ENCODE measurements around the gene TDRD1.

TDRD1 gene

DNA sequence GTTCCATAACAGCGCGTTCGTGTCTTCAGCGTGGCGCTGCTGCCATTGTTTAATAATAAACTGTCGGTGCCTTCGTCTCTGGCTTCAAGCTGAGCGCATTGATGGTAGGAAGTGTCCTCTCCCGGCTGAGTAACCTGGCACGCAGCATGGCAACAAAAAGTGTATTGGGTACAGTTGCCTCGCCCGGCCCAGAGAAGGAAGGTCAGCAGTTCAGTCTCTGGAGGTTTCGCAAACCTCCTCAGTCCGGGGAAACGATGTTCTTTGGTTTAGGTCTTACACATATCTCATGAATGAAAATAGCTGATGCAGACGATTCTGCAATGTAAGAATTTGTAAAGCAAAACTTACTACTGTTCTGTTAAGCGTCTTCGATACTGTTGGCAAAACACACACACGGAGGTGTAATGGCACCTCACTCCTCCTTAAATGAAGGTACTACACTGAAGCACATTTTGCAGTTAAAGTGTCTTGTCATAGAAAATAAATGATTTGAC, 4.4 kb upstream of the TDRD1 start:
- no peak for DNase-seq

- no peak for DNase-seq
Measured at GRCh38 chr10:114175667-114176066, 3.5 kb upstream of the TDRD1 start.

GRCh38 chr10:114176511-114176910, 2.6 kb upstream of the TDRD1 start:
- no peak for DNase-seq

- no peak for DNase-seq
Measured at GRCh38 chr10:114179747-114180146, 594 bp downstream of the TDRD1 start.

DNA sequence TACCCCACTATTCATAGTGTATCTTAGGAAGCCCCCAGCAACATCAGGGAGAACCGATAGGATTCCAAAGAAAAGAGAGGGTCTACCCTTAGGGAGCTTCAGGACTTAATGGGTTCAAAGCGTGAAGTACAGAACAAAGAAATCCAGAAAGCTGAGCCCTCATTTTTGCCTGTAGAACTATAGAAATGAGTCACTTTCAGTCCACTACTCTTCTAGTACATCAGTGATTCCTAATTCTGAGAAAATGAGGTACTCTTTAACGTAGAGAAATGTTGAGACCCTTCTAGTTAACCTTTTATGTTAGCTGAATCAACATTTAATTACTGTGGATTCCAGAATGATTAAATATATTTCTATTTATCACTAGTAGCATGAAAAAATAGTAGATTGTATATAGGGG, 1.8 kb downstream of the TDRD1 start:
- DNase-seq: no peak

- no peak for DNase-seq
Measured at GRCh38 chr10:114181971-114182370, 2.8 kb downstream of the TDRD1 start.

- DNase-seq: no peak
Measured at GRCh38 chr10:114183563-114183962, 4.4 kb downstream of the TDRD1 start.

GRCh38 chr10:114184276-114184675, 5.1 kb downstream of the TDRD1 start:
- DNase-seq: no peak

GRCh38 chr10:114188001-114188400, 8.8 kb downstream of the TDRD1 start:
- no peak for DNase-seq

DNA sequence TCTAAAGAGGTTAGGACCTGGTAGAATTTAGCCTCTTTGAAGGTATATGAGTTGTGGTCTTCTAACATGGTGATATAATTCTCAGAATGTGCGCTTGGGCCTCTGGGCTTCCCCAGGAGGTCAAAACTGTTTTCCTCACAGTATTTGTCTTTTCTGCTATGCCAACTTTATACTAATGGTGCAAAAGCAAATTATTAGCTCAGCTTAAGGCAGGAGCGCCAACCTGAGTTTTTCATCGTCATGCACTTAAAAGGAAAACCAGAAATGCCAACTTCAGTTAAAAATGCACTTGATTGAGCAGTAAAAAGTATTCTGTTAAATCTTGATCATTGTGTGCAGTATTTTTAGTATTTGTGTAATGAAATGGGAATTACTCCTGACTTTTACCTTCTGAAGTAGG, 9.7 kb downstream of the TDRD1 start:
- no peak for DNase-seq

DNA sequence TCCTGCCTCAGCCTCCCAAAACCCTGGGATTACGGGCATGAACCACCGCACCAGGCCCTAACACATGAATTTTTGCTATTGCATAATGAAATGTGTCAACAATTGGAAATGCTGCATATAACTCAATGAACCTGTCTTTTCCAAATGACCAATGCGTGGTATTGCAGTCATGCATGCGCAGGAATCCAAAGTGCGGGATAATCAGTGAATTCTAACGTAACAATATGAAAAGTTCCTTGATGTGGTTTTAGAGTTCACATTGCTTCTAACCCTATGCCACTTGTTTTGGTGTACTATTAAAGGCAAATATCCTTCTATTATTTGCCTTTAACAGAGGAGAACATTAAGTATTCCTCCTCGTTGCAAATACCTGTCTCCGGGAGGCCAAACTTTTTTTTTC, 10.5 kb downstream of the TDRD1 start:
- no peak for DNase-seq

DNA sequence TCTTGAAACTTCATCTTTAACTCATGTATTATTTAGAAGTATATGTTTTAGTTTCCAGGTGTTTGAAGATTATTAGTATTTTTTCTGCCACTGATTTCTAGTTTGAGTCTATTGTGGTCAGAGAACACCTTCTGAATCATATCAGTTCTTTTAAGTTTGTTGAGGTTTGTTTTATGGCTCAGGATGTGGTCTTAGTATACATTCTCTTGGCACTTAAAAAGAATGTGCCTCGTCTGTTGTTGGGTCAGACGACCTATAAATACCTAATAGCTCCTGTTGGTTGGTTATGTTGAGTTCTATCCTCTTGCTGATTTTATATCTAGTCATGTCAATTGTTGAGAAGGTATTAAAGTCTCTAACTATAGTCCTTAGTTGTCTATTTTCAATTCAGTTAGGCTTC, 15.9 kb downstream of the TDRD1 start:
- DNase-seq: no peak

GRCh38 chr10:114199239-114199638, 20.1 kb downstream of the TDRD1 start:
- DNase-seq: no peak

- DNase-seq: no peak
Measured at GRCh38 chr10:114202812-114203211, 23.7 kb downstream of the TDRD1 start.

- DNase-seq: no peak
Measured at GRCh38 chr10:114206902-114207301, 27.7 kb downstream of the TDRD1 start.

GRCh38 chr10:114207349-114207748, 28.2 kb downstream of the TDRD1 start:
- no peak for DNase-seq

DNA sequence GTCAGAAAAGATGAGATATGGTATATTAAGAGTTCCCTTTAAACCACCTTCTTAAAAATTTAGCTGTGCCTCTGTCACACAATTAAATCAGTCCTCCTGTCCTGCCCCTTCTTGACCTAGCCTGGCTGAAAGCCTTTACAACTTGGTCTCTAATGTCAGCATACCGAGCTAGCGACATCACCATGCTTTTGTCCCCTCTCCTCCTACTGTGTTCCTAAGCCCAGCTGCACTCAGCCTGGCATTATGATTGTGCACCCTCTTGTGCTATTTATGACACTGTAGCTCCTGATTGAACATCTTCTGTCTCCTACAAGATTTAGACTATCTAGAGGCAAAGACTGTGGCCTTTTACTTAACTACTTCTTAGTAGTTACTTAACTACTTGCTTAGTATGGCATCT, 29.2 kb downstream of the TDRD1 start:
- no peak for DNase-seq

- DNase-seq: no peak
Measured at GRCh38 chr10:114212153-114212552, 33.0 kb downstream of the TDRD1 start.

DNA sequence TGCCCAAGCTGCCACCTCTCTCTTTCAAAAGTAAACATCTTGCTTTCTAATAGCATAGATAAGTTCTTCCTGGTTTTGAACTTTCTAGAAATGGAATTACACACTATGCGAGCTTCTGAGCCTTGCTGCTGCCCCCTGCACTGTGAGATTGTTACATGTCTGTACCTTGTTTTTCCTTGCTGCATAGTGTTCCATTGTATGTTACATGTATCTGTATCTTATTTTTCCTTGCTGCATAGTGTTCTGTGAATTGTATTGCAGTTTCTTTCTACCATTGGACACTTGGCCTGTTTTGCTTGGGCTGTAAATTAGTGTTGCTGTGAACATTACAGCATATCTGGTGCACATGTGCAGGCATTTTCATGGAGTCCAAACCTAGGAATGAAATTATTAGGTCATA, 35.9 kb downstream of the TDRD1 start:
- no peak for DNase-seq

DNA sequence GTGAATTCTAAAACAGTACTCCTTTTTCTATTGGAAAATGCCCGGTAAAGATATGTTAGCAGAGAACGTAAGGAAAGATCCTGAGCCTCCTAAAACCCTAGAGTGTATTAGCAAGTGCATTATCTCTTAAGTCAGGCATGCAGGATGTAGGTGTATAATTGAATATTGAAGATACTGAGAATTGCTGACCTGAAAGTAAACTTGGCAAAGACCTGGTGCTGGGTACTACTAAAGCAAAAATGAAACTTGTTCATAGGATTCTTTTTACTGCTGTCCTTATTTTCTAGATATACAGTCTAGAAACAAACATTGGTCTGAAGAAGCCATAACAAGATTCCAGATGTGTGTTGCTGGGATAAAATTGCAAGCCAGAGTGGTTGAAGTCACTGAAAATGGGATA, 41.1 kb downstream of the TDRD1 start:
- no peak for DNase-seq

DNA sequence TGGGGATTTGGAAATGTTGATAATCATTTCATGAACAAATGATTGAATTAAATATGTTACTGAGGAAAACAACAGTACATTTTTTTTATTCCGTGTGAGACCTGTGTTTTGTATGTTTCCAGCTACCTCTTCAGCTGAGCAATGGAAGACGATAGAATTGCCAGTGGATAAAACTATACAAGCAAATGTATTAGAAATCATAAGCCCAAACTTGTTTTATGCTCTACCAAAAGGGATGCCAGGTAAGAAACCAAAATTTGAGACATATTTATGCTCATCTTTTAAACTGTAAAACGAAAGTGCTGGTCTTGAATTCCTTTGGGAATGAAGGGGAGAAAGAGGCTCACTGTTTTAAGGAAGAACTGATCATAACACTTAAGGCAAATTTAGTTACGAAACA, 42.1 kb downstream of the TDRD1 start:
- DNase-seq: no peak

DNA sequence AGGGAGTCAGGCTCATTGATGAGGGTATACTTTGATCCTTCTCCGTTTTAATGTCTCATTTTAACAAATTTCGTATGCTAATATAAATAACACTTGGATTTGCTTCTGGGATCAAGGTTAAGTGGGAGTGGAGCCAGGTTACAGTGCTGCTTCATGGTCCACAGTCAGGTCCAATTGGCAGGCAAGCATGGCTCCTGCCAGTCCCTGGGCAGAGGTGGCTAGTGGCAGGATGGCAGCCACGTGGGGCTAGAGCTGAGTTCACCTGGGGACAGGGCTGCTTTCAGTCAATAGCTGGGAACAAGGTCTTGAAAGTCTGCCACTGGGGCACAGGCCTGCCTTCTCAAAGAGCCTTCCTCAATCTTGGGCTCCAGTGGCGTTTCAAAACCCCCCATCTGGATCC, 43.9 kb downstream of the TDRD1 start:
- DNase-seq: no peak

- DNase-seq: no peak
Measured at GRCh38 chr10:114228156-114228555, 49.0 kb downstream of the TDRD1 start.

- no peak for DNase-seq
Measured at GRCh38 chr10:114232561-114233176, 53.5 kb downstream of the TDRD1 start.

DNA sequence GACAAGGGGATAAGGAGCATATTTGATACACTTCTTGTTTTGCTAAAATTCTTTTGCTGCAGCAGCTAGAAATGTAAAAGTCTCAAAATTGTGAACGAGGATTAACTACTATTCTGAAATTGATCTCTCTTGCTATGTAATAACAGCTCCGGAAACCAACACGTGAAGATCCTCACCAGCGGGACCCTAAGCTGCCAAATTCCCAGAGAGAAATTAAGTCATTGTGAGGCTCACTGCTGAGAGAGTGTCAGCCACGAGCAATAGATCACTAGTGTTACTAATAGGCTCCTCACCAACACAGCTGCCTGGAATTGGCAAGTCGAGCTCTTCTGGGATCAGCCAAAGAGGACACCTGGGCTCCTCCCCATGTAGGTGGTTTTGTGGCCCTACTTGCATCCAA, 54.3 kb downstream of the TDRD1 start:
- DNase-seq: no peak

GRCh38 chr10:114234132-114234531, 55.0 kb downstream of the TDRD1 start:
- no peak for DNase-seq

All from stimulated activated CD8-positive, alpha-beta memory T cell treated with anti-CD3 and anti-CD28 coated beads, Interleukin-4, amount 100 ng/mL, for 48 hours (primary cell).